KOPT-K1 (cell line): ENCODE data around the gene GADD45GIP1.
"Not testable (repeated sequence)": the region's sequence is repeated elsewhere in the genome, so short reads cannot be mapped to it uniquely, and the experiment has no call there.

ENCODE experiments used
- H3K27ac ChIP-seq: fragments of 200-600 bp; sonication (generic); 2 replicates; pipeline ENCODE4 v1.5.1; 2016; ENCODE audit warnings: antibody characterized with exemption, mild to moderate bottlenecking, low read depth, low read length; ENCODE audit not compliant: poor library complexity, severe bottlenecking
- H3K36me3 ChIP-seq: fragments of 200-600 bp; sonication (generic); 2 replicates; pipeline ENCODE4 v1.5.1; 2017; ENCODE audit warnings: antibody characterized with exemption, mild to moderate bottlenecking, low read length, moderate library complexity; ENCODE audit not compliant: insufficient read depth
- H3K9me3 ChIP-seq: fragments of 200-600 bp; sonication (generic); 2 replicates; pipeline ENCODE4 v1.5.1; 2017; ENCODE audit warnings: antibody characterized with exemption, low read length, mild to moderate bottlenecking; ENCODE audit not compliant: insufficient read depth, poor library complexity, severe bottlenecking

Gene GADD45GIP1

GRCh38 chr19:12954612-12954962, 2.4 kb downstream of the GADD45GIP1 start:
- Histone ChIP-seq H3K27ac (peak overlapping the region; percentile 5), H3K9me3 (no peaks in the 10 kb centered on the region), H3K36me3 (peaks cover 60% of the 10 kb centered on the region)

- Histone ChIP-seq H3K36me3 (peaks cover 66% of the 10 kb centered on the region), H3K9me3 (no peaks in the 10 kb centered on the region), H3K27ac (peak overlapping the region; percentile 10)
Observed at GRCh38 chr19:12953799-12954611, 3.0 kb downstream of the GADD45GIP1 start.

GRCh38 chr19:12953138-12953798, 3.8 kb downstream of the GADD45GIP1 start:
- no peak overlapping the region for H3K27ac ChIP-seq
- H3K36me3 ChIP-seq: peaks cover 73% of the 10 kb centered on the region
- H3K9me3 ChIP-seq: no peaks in the 10 kb centered on the region

GRCh38 chr19:12952488-12953137, 4.4 kb downstream of the GADD45GIP1 start:
- H3K36me3 ChIP-seq: peaks cover 80% of the 10 kb centered on the region
- H3K9me3 ChIP-seq: no peaks in the 10 kb centered on the region
- no peak overlapping the region for H3K27ac ChIP-seq

GRCh38 chr19:12952050-12952449, 5.0 kb downstream of the GADD45GIP1 start:
- not testable (repeated sequence) for H3K27ac ChIP-seq, H3K9me3 ChIP-seq
- peaks cover 85% of the 10 kb centered on the region for H3K36me3 ChIP-seq

GRCh38 chr19:12949363-12950283, 7.4 kb downstream of the GADD45GIP1 start:
- H3K27ac ChIP-seq: no peak overlapping the region
- H3K36me3 ChIP-seq: peaks cover 83% of the 10 kb centered on the region

GRCh38 chr19:12948612-12949362, 8.2 kb downstream of the GADD45GIP1 start:
- Histone ChIP-seq H3K36me3 (peaks cover 83% of the 10 kb centered on the region), H3K27ac (no peak overlapping the region), H3K9me3 (no peaks in the 10 kb centered on the region)

More at GRCh38 chr19:12949363-12950283, 7.4 kb downstream of the GADD45GIP1 start:
- H3K9me3 ChIP-seq: no peaks in the 10 kb centered on the region

- Histone ChIP-seq H3K36me3 (peaks cover 83% of the 10 kb centered on the region), H3K27ac (no peak overlapping the region), H3K9me3 (no peaks in the 10 kb centered on the region)
Observed at GRCh38 chr19:12947702-12948611, 9.1 kb downstream of the GADD45GIP1 start.

- Histone ChIP-seq H3K9me3 (no peaks in the 10 kb centered on the region), H3K36me3 (peaks cover 83% of the 10 kb centered on the region), H3K27ac (peak overlapping the region; percentile 89)
Observed at GRCh38 chr19:12946731-12947496, 10.1 kb downstream of the GADD45GIP1 start.

- Histone ChIP-seq H3K9me3 (no peaks in the 10 kb centered on the region), H3K27ac (peak overlapping the region; percentile 89), H3K36me3 (peaks cover 83% of the 10 kb centered on the region)
Observed at GRCh38 chr19:12946092-12946721, 10.8 kb downstream of the GADD45GIP1 start.

- Histone ChIP-seq H3K9me3 (no peaks in the 10 kb centered on the region), H3K27ac (peak within 1 kb of the TSS; percentile 89), H3K36me3 (peaks cover 83% of the 10 kb centered on the region)
Observed at GRCh38 chr19:12945479-12946091, 11.4 kb downstream of the GADD45GIP1 start, which contains the start of gene RAD23A. Gene RAD23A (plus strand): TSS chr19:12945862. CDS start chr19:12945949, 87 bp downstream.

GRCh38 chr19:12944104-12944674, 12.8 kb downstream of the GADD45GIP1 start:
- Histone ChIP-seq H3K27ac (no peak overlapping the region), H3K9me3 (no peaks in the 10 kb centered on the region), H3K36me3 (peaks cover 83% of the 10 kb centered on the region)
